Hindlimb muscle (tissue), 1 donor: ENCODE data around the gene SLIT3. TPM values are rescaled to one million over a fixed set of nuclear protein-coding genes. Genes with fewer than 3 reads are reported as not detected.

Experiments used
- DNase-seq: peaks from one replicate; pipeline ENCODE4 v3.0.0-alpha.2; 2013
- polyA plus RNA-seq: library from polyadenylated mRNA; unstranded; fragments of 120-200 nt; gene quantifications from one replicate; pipeline ENCODE4 v1.2.1, GENCODE V29; 2013; ENCODE audit not compliant: insufficient read length

The SLIT3 gene
- polyA plus RNA-seq, 1 donor = 7.5 TPM

DNA sequence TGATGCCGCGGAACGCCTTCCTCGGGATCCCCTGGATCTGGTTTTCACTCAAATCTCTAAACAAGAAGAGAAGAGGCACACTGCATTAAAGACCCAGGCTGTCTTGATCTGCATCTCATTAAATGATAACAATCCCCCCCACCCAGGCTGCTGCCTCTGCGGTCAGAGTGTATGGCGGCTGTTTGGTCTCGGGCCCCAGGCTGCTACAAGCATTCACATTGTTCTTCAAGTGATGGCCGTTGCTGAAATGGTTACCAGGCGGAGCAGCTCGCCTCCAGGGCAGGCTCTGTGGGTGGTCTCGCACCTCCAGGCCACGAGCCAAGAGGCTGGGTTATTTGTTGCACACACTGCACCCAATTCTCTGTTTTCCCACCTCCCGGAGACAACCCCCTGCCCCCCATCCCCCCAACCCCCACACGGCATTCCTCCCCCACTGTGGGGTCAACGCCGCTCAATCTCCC, 417.6 kb downstream of the SLIT3 start:
- no peak for DNase-seq

DNA sequence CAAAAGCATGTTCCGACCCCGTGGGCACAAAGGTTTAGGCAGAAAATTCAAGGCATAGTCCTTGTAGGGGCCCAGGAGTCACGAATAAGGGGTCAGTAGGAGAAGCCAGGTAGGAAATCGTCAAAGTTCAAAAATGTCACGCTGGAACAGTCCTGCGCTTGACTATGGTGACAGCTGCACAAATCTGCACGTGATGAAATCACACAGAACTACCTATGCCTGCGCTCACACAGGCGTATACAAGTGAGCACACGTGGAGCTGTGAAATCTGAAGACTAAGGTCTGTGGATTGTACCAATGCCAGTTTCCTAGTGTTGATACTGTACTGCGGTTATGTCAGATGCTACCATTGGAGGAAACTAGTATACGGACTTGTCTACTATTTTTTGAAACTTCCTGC, 418.7 kb downstream of the SLIT3 start:
- no peak for DNase-seq

DNA sequence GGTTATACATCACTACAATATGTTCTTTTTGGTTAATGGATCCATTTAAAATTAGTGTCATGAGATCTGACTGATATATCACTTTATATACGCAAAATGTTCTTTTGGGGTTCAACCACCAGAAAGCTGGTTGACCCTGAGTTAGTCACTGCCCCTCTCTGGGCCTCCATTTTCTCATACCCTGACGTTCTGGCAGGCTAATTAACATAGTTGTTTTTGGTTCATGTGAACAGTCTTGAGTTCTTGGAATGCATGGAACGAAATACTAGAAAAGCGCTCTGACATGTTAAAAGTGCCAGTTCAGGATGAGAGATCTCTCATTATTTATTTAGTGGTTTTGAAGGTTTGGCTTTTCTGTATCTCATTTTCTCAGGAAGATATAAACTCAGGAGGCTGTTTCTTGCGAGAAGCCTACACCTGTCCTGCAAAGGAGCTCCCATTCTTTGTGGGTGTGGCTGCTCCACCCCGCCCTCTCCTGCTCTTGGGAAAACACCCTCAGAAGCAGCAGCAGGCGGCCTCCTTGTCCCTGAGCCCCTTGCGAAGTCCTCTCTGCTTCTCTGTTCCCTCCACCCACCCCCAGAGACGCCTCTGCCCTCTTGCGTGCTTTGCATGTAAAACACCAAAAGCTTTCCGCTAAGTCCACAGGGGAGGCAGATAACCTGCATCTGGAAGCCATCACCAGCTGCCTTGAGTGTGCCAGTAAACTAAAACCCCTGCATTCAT, 419.4 kb downstream of the SLIT3 start:
- no peak for DNase-seq

DNA sequence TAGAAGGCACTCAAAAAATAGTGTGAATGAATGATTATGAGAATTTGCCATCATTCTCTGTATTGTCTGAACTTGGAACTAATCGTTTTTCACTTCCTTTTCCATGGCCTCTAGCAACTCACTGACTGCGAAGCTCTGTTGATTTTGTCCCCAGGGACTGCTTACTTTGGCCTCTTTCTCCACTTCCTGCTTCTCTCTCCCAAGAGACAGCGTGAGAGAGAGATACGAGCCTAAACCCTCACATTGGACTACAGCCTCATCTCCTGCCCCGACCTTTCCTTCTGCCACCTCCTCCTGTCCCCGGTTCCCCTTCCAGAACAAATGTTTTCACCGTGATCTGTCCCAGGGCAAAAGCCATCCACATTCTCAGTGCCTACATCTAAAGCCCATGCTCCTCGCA, 421.0 kb downstream of the SLIT3 start:
- DNase-seq = no peak

DNA sequence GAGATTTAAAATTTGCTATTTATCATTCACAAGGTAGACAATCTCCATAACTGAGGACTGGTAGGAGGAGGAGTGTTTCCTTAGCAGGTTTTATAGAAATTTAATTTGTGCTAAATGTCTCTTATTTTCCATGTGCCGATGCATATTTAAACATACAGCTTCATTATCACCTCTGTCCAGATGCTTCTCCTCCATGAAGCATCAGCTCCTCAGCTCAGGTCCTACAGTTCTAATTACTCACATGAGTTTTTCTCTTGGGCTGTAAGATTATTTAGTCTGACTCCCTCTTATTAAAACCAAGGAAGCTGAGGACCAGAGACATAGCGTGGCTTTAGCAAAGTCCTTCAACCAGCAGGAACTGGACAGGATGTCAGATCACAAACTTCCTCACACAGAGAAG, 421.6 kb downstream of the SLIT3 start:
- no peak for DNase-seq

DNA sequence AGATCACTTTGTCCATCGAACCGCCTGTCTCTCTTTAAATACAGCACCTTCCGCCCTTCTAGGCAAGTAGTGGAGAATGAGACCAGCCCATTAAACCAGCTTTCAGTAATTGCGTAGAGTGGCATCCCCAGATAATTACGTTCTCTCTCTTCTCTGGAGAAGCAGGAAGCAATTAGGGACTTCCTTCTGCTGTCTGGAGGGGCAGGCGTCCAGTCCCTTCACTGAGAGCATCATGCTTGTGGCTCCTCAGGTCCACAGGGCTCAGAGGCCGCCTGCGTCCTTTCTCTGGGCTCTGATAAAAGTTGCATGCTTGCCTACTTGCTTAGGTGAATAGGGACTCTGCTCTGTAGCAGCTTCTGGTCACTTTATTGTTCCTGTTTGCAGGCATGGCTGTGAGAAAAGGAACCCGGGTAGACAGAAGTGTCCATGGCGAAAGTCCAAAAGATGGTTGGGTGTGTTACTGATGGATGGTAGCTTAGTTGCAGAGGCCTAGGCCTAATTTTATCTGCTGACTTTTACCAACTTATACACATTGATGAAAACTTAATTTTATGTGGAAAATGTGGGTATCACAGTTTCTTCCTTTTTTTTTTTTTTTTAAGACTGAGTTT, 422.7 kb downstream of the SLIT3 start:
- DNase-seq = no peak

DNA sequence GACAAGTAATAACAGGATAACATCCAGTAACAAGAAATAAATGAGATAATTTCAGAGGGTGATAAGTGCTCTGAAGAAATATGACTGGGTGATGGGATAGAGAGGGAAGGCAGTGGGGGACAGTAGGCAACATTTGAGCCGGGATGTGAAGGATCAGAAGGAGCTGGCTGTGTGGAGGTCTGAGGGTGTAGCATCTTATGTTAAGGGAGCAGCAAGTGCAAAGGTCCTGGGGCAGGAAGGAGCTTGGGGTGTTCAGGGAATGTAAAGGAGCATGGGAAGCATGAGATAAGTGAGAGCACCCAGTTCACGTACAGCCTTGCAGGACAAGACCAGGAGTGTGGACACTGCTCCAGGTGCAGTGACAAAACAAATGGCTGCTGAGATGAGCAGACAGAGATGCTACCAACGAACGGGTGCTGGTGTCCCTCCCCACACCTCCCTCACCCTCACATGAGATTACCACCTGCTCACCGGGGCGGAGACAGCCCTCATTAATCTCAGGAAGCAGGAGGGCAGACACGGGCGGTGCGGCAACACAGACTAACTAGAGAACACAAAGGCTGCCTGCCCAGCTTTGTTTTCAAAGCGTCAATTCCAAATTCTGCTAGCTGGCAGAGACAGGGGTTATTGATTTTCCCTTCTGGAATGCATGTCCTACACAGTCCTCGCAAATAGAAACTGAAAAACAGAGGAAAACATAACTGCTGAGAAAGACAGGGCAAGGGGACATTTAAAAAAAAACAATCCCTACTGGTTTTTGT, 423.6 kb downstream of the SLIT3 start:
- no peak for DNase-seq

DNA sequence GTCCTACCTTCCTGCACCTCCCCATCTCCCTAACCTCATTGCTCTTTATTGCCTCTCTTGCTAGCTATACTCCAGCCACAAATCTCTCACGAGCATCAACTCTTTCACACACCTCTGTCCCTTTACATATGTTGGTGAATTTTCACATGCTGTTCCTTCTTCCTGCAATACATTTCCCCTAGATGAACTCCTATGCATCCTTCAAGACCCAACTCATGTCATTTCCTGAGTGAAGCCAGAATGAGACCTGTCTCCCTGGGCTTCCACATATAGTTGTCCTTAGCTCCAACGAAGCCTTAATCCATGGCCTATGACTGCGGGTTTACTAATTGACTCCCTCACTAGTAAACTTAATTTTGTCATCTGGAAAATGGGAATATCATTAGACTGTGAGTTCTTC, 424.5 kb downstream of the SLIT3 start:
- no peak for DNase-seq

DNA sequence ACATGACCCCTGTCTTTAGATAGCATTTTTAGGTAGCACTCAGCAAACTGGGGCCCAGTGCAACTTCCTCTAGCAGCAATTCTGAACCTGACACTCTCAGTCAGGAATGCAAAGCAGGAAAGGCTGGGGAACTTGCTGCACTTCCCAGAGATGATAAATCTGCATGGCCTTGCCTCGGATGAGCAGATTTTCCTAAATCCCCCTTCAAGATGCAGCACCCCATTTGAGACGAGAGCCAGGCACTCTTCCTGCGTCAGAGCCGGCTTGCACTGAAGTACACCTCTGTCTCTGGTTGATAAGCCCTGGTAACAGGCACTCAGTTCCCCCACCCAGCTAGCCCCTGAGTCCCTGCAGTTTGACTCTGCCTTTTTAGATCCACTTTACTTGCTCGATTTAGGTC, 425.1 kb downstream of the SLIT3 start:
- DNase-seq = no peak

DNA sequence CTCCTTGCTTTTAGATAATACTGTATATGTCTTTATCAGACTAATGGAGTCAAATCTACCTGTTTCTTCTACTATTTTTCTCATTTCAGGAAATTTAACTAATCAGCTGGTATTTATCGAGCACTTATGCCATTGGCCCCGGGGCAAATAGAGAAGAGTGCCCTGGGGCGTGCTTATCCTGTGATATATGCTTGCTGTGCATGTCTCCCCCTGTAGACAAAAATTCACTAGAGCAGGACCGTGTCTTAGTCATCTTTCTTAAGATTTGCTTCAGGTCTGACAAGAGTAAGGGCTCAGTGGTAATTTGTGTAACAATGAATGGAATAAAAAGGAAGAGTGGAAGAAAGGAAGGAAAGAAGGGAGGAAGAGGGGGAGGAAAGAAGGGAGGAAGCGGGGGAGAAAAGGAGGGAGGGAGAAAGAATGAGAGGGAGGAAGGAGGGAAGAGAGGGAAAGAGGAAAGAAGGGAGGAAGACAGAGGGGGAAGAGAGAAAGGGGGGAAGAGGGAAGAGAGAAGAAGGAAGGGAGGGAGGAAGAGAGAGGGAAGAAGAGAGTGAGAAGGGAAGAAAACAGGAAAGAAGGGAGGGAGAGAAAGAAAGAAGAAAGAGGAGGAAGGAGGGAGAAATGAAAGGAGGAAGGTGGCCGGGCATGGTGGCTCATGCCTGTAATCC, 426.1 kb downstream of the SLIT3 start:
- DNase-seq = no peak

DNA sequence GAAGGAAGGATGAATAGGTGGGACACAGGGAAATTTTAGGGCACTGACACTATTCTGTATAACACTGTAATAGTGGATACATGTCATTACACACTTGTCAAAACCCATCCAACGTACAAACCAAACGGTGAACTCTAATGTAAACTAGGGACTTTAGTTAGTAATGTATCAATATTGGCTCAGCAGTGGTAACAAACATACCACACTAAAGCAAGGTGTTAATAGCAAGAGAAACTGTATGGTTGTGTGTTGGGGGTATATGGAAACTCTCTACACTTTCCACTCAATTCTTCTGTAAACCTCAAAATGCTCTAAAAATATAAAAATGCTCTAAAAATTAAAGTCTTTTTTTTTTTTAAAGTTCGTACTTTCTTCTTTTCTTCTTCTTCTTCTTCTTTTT, 428.7 kb downstream of the SLIT3 start:
- no peak for DNase-seq

DNA sequence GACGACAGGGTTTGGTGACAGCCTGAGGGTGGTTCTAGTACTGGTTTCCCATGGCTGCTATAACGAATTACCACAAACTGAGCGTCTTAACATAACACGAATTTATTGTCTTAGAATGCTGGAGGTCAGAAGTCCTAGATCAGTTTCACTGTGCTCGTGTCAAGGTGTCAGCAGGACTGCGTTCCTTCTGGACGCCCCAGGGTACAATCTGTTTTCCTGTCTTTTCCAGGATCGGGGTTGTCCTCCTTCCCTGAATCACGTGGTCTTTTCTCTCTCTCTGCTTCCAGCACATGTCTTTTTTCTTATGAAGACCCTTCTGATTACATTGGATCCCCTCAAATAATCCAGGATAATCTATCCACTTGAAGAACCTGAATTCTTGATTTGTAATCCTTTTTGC, 430.0 kb downstream of the SLIT3 start:
- no peak for DNase-seq

DNA sequence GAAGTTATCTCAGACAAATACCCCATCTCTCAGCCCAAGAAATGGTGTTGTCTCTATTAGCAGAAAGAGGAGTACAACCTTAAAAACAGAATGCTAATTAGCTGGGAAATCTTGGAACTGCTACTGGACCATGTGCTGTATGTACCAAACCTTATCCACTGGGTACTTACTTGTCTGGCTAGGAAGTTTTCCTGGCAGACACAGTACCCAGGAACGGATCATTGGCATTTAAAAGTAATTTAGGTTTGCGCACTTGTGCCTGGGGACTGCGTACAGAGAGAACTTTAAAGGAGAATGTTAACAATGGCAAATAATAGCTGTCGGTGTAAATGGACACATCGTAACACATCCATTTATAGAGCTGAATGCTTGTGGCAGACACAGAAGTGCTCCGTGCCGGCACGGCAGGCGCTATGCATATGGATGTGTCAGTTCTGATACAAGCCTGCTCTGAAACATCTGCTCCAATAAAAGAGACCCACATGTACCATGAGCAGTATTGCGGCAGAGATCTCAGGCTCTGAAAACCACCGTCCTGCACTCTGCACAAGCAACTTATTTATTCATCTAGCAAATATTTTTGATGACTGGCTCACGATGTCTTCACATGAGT, 431.2 kb downstream of the SLIT3 start:
- DNase-seq = no peak

DNA sequence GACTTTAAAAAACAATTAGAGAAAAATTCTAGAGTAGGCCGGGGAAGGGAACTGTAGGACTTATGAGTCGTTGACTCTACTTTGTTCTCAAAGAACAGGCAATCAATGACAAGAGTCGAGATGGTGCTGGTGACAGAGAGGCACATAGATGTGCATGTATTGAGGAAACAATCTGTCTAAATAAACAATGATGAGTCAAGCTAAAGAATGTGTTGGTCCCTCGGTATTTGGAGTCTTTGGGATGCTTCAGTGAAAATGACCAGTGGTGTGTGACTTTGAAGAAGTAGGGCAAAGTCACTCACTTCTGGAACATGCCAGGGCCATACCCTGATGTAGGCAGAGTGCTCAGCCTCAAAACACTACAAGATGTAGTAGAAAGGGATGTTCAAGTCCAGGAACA, 433.7 kb downstream of the SLIT3 start:
- DNase-seq = no peak

DNA sequence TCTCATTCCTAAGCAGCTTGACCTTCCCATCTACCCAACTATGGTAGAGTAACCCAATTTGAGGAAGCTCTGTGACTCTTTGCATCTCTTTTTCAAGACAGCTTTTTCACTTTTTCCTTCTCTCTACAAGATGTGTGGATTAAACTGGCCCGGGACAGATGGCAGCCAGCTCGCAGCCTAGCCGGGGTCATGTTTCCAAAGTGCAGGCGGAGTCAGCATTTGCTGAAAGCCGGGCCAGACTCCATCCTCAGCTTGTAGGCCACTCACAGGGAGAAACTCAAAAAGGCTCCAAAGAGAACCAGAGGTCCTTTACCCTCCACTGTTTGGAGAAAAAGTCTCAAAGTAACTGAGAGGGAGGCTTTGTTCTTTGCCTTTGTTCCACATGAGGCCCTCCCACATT, 435.0 kb downstream of the SLIT3 start:
- DNase-seq = no peak

DNA sequence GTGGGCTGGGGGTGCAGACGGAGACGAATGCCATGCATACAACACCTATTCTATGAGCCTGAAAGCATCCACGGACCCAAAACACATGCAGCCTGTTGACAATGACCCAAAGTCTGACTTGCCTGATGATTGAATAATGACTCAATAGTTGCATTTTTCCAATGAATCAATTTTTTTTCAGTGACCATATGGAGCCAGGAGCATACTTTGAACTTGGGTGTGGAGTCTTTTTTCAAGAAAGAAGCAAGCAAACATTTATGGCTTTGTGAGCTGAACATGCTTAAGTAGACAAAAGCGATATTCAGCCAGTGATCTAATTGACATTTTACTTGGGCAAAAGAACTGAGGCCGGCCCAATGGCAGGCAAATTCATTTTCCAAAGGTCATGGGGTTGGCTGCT, 437.9 kb downstream of the SLIT3 start:
- no peak for DNase-seq

DNA sequence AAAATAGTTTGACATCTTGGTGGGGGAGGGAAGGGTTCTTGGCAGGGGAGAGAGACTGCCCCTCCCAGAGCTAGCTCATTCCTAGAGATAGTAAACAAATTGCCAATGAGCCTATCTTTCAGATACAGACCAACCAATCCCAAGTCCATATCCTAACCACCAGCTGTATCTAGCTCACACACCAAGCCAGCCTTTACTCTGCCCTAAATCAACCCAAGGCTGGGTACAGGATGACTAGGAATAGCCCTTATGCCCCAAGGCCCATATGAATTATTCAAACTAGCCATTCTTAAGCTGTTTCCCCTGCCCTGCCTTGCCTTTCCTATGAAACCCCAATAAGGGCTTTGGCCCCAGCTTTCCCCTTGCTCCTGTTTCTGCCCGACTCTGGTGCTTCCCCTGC, 440.4 kb downstream of the SLIT3 start:
- no peak for DNase-seq

DNA sequence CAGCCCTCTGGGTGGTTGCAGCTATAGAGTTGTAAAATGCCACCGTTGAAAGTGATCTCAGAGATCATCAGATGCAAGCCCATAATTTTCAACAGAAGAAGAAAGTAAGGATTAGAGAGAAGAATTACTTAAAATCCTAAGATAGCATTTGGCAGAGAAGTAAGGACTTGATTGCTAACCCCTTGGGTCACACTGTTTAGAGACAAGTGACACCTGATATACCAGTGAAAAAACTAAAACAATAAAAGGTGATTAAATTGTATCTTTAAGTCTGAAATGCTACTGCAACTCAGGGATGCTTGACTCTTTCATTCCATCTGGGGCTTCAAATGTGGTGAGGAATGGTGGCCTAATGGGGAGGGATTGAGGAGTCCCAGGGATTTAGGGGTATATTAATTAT, 440.9 kb downstream of the SLIT3 start:
- DNase-seq = no peak

DNA sequence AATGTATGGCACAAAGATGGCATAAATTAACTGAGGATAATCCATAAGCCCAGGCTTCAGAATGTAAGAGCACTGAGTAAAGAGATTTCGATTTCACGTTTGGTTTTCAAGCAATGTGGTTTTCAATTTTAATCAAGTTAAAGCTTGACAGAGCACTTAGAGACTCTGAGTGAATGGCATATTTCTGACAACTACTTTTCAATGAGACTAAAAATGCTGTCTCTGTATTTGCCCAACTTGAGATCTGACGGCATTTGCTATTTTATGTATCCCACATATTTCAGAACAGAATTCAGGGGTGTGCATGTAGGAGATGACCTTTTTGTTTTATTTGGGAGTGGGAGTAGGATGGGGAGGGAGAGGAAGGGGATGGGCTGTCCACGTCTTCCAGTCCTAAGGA, 441.5 kb downstream of the SLIT3 start:
- no peak for DNase-seq

DNA sequence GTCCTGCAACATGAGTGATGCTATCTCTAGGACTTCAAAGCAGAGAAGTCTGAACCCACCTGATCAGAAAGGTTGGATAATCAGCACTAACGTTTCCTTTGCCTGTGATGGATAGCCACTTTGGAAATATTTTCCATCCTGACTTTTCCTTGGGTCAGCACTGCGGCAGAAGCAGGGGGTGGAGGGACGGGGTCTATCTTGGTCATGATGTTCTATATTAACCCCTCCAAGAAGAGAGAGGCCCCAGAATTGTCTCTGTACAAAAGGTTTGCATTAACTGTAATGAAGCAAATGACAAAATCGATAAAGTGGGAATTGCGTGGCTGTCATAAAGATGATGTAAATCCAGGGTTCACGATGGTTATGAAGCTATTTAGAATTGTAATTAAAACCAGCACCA, 441.9 kb downstream of the SLIT3 start:
- no peak for DNase-seq

DNA sequence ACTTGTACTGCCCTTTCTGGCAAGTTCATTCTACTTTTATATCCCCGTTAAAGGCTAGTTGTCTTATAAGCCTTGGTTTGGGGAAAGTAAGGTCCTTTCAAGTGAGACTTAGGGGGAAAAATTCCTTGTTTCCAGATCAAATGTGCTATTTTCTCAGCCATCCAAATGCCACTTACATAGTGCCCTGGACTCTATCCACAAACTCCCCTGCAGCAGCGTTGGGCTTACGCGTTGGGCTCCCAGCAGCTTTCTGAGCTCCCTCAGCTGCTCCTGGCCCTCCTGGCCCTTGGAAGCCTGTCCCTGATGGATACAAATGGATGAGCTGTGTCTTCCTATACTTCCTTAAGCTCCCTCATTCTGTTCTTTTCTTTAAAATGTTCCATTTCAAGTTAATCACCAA, 442.6 kb downstream of the SLIT3 start:
- no peak for DNase-seq

DNA sequence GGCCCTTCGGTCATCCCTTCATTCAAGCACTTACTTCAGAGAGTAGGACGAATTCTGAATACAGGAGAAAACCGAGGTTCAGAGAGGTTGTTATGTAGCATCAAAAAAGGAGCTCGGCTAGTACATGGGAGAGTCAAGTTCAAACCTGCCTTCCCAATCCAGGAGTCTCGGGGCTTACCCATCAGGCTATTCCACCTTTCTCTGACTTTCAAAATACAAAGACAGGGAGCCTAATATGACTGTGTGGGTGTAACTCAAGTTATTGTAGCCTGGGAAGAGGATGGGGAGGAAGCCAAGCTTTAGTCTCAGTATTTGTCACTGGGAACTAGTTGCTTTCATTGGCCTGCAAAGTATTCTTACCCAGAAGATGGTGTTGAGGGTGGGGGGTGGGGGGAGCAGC, 447.0 kb downstream of the SLIT3 start:
- no peak for DNase-seq

DNA sequence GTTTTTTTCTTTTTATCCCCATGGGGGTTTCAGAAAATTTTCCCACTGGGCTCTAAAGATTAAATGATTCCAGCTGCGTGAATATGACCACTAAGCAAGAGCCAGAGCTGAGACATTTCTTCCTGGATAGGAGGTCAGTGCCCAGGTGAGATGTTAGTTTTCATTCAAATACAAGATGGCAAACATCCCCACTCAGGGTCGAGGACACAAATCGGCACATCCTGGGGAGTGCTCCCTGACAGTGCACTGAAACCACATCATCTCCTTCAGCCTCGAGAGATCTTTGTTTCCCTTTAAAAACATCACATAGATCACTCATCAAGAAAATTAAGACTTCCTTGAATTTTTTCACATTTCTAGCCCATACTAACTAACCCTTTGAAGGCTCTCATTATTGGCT, 448.6 kb downstream of the SLIT3 start:
- no peak for DNase-seq
